K562 (cell line): Measurements from ENCODE around the gene BCCIP. TPM values are rescaled to one million over a fixed set of nuclear protein-coding genes. Genes with fewer than 3 reads are reported as not detected.

Experiments
- ARID1B ChIP-seq: fragments of 450-650 bp; IDR thresholded peaks from 2 replicates; pipeline ENCODE4 v1.6.1; 2016; ENCODE audit warnings: antibody characterized with exemption, mild to moderate bottlenecking, inconsistent platforms
- ARNT ChIP-seq, 2 experiments: fragments of 450-650 bp; IDR thresholded peaks; 2 replicates each; pipeline ENCODE4 v1.6.1; 2016; ENCODE audit warnings: mild to moderate bottlenecking in 1 of 2
- CTCFL ChIP-seq: IDR thresholded peaks from 2 replicates; pipeline ENCODE4 v1.6.1; 2011; ENCODE audit warnings: borderline replicate concordance, low read depth, mild to moderate bottlenecking, moderate library complexity, low read length; ENCODE audit not compliant: insufficient read depth, poor library complexity, severe bottlenecking
- DNMT1 ChIP-seq: fragments of 450-650 bp; IDR thresholded peaks from 2 replicates; pipeline ENCODE4 v1.6.1; 2016; ENCODE audit warnings: antibody characterized with exemption, mild to moderate bottlenecking
- ETV1 ChIP-seq: fragments of 450-650 bp; conservative IDR thresholded peaks from 2 replicates; pipeline ENCODE4 v1.6.1; 2016; ENCODE audit warnings: missing genetic modification characterization, control low read depth, low read depth, missing compliant biosample characterization
- FOS ChIP-seq: IDR thresholded peaks from 3 replicates; pipeline ENCODE4 v1.6.1; 2011; ENCODE audit not compliant: insufficient read length; ENCODE audit errors: extremely low read depth
- GABPA ChIP-seq: fragments of 200-800 bp; sonication (Bioruptor generic); conservative IDR thresholded peaks from 2 replicates; pipeline ENCODE4 v1.6.1; 2016; ENCODE audit warnings: low read depth, missing genetic modification characterization, missing compliant biosample characterization
- IRF9 ChIP-seq: fragments of 450-650 bp; IDR thresholded peaks from 2 replicates; pipeline ENCODE4 v1.6.1; 2016; ENCODE audit warnings: missing biosample characterization, missing genetic modification characterization
- MEF2D ChIP-seq: conservative IDR thresholded peaks from 2 replicates; pipeline ENCODE4 v1.6.1; 2016; ENCODE audit warnings: low read depth, missing genetic modification characterization, missing compliant biosample characterization
- MYC ChIP-seq, 2 experiments: fragments of 250-450 bp in 1 of 2; sonication (Bioruptor Pico) in 1 of 2; IDR thresholded peaks; 2 replicates each; pipeline versions ENCODE4 v1.5.1 to v1.6.1; 2012 to 2021; ENCODE audit warnings: low read depth in 2 of 2, borderline replicate concordance in 1 of 2, improper control_type of control experiment in 1 of 2, low read length in 1 of 2, mild to moderate bottlenecking in 1 of 2, moderate library complexity in 1 of 2
- NCOA2 ChIP-seq, 2 experiments: fragments of 450-650 bp; IDR thresholded peaks; 2 replicates each; pipeline ENCODE4 v1.6.1; 2018; ENCODE audit warnings: mild to moderate bottlenecking in 2 of 2, moderate library complexity in 1 of 2; ENCODE audit not compliant: partially characterized antibody in 2 of 2
- NUFIP1 ChIP-seq: fragments of 450-650 bp; IDR thresholded peaks from 2 replicates; pipeline ENCODE4 v1.6.1; 2018; ENCODE audit not compliant: partially characterized antibody
- TAF15 ChIP-seq: fragments of 200-400 bp; formaldehyde crosslinking; IDR thresholded peaks from 2 replicates; pipeline ENCODE4 v1.6.1; 2017; ENCODE audit warnings: mild to moderate bottlenecking, low read depth, low read length, moderate library complexity
- TEAD4 ChIP-seq, 2 experiments: sonication (generic) in 1 of 2; formaldehyde crosslinking in 1 of 2; IDR thresholded peaks; 2 replicates each; pipeline versions ENCODE4 v1.6.1 to v1.8.0; 2012 to 2022; ENCODE audit warnings: borderline replicate concordance in 1 of 2, inconsistent platforms in 1 of 2, low read length in 1 of 2, mild to moderate bottlenecking in 1 of 2, missing genetic modification reagents in 1 of 2
- TGIF2 ChIP-seq: sonication (generic); formaldehyde crosslinking; IDR thresholded peaks from 2 replicates; pipeline ENCODE4 v1.8.1; 2022; ENCODE audit warnings: mild to moderate bottlenecking, missing genetic modification reagents, moderate library complexity
- YBX1 ChIP-seq: fragments of 450-650 bp; IDR thresholded peaks from 2 replicates; pipeline ENCODE4 v1.7.1; 2016; ENCODE audit warnings: mild to moderate bottlenecking
- ZBTB34 ChIP-seq: fragments of 250-450 bp; sonication (Bioruptor Pico); IDR thresholded peaks from 2 replicates; pipeline ENCODE4 v1.8.0; 2021; ENCODE audit warnings: mild to moderate bottlenecking, moderate library complexity
- ZFX ChIP-seq: sonication (generic); formaldehyde crosslinking; IDR thresholded peaks from 2 replicates; pipeline ENCODE4 v1.8.0; 2022; ENCODE audit warnings: mild to moderate bottlenecking, missing genetic modification reagents, moderate library complexity
- ZNF217 ChIP-seq: sonication (generic); formaldehyde crosslinking; IDR thresholded peaks from 2 replicates; pipeline ENCODE4 v1.8.0; 2022; ENCODE audit warnings: mild to moderate bottlenecking, missing genetic modification reagents
- ZNF41 ChIP-seq: fragments of 250-450 bp; sonication (Bioruptor Pico); conservative IDR thresholded peaks from 2 replicates; pipeline ENCODE4 v1.4.0; 2020; ENCODE audit warnings: mild to moderate bottlenecking
- ZNF589 ChIP-seq: fragments of 200-800 bp; sonication (Bioruptor generic); IDR thresholded peaks from 2 replicates; pipeline ENCODE4 v1.6.1; 2016; ENCODE audit warnings: low read depth, missing genetic modification characterization, missing compliant biosample characterization
- ZNF75A ChIP-seq: fragments of 450-650 bp; formaldehyde crosslinking; IDR thresholded peaks from 2 replicates; pipeline ENCODE4 v1.4.0; 2020; ENCODE audit warnings: mild to moderate bottlenecking
- polyA plus RNA-seq, 8 experiments: library from polyadenylated mRNA; depleted of rRNA in 4 of 8; stranded (reverse) in 5 of 8; unstranded in 3 of 8; fragments of >200 nt; fragmentation: Nextera tagmentation in 2 of 8; fragmentation: Illumina TruSeq in 1 of 8; extraction: Ambion mirVana in 2 of 8; extraction: Trizol in 1 of 8; gene quantifications; 2 replicates each; pipeline versions ENCODE4 v1.2.1 to v1.2.3, GENCODE V29; 2011 to 2014; ENCODE audit warnings: inconsistent platforms in 1 of 8, missing spikeins in 1 of 8
- total RNA-seq, 7 experiments: library from RNA; depleted of rRNA in 6 of 7; stranded (reverse); fragments of >200 nt in 6 of 7; fragmentation: Illumina TruSeq in 2 of 7; extraction: Trizol in 2 of 7; gene quantifications; 2 replicates each; pipeline versions ENCODE4 v1.2.1 to v1.2.3, GENCODE V29; 2011 to 2021; ENCODE audit warnings: low replicate concordance in 1 of 7

BCCIP gene
- total and polyA plus RNA-seq, 9 of the 15 experiments (the other 6 are each of a cell fraction or from before 2014, with no cell fraction given) = 95.1 to 204 (median 163) TPM

- TF ChIP-seq TEAD4 (IDR thresholded peaks at IDR 0.05; ENCODE audit: low read length) = peak; percentile 21; the same call in 1 of the 2 replicates
- no peak for TF ChIP-seq TEAD4 (CRISPR knock-in tag; IDR thresholded peaks at IDR 0.05; ENCODE audit: borderline replicate concordance)
- no peak for TF ChIP-seq ZNF217 (CRISPR knock-in tag)
- no peak for TF ChIP-seq ZNF41
- no peak for TF ChIP-seq DNMT1
- TF ChIP-seq ARNT (IDR thresholded peaks at IDR 0.05) = no peak
- no peak for TF ChIP-seq ZNF75A
- TF ChIP-seq CTCFL = no peak
- TF ChIP-seq MYC (IDR thresholded peaks at IDR 0.05; ENCODE audit: low read depth, low read length) = peak; percentile 64; the same call in 1 of the 2 replicates
- no peak for TF ChIP-seq MYC (CRISPR knock-in tag; IDR thresholded peaks at IDR 0.05; ENCODE audit: borderline replicate concordance, low read depth)
- peak; percentile 86 for TF ChIP-seq NUFIP1
- 0 out of 2 replicates have a peak, but pooled peaks have one; percentile 19 for TF ChIP-seq MEF2D
- TF ChIP-seq GABPA = no peak
- TF ChIP-seq TGIF2 (CRISPR knock-in tag) = no peak
- no peak for TF ChIP-seq ZNF589
- no peak for TF ChIP-seq TAF15
- TF ChIP-seq YBX1 = no peak
- TF ChIP-seq FOS = no peak
- TF ChIP-seq ZBTB34 (CRISPR knock-in tag) = no peak
- peak; percentile 84 for TF ChIP-seq ZFX (CRISPR knock-in tag)
- TF ChIP-seq ETV1 (tag) = peak; percentile 79; the same call in 1 of the 2 replicates
- TF ChIP-seq IRF9 (tag) = no peak
- no peak for TF ChIP-seq NCOA2 (IDR thresholded peaks at IDR 0.05; ENCODE audit: partially characterized antibody in 2 of 2)
- peak; percentile 52; the same call in 1 of the 2 replicates for TF ChIP-seq ARID1B
These were observed at the start of gene BCCIP, which contains the start of gene UROS (continued) for GRCh38 chr10:125822878-125823662.
